KOPT-K1 (cell line): ENCODE results near the gene MED19.
A peak's percentile ranks its signal among the peaks of the same experiment; 100 is the strongest.

ENCODE experiments used
- H3K27ac ChIP-seq: fragments of 200-600 bp; sonication (generic); 2 replicates; pipeline ENCODE4 v1.5.1; 2016; ENCODE audit warnings: antibody characterized with exemption, mild to moderate bottlenecking, low read depth, low read length; ENCODE audit not compliant: poor library complexity, severe bottlenecking
- H3K36me3 ChIP-seq: fragments of 200-600 bp; sonication (generic); 2 replicates; pipeline ENCODE4 v1.5.1; 2017; ENCODE audit warnings: antibody characterized with exemption, mild to moderate bottlenecking, low read length, moderate library complexity; ENCODE audit not compliant: insufficient read depth
- H3K9me3 ChIP-seq: fragments of 200-600 bp; sonication (generic); 2 replicates; pipeline ENCODE4 v1.5.1; 2017; ENCODE audit warnings: antibody characterized with exemption, low read length, mild to moderate bottlenecking; ENCODE audit not compliant: insufficient read depth, poor library complexity, severe bottlenecking

MED19 gene

DNA sequence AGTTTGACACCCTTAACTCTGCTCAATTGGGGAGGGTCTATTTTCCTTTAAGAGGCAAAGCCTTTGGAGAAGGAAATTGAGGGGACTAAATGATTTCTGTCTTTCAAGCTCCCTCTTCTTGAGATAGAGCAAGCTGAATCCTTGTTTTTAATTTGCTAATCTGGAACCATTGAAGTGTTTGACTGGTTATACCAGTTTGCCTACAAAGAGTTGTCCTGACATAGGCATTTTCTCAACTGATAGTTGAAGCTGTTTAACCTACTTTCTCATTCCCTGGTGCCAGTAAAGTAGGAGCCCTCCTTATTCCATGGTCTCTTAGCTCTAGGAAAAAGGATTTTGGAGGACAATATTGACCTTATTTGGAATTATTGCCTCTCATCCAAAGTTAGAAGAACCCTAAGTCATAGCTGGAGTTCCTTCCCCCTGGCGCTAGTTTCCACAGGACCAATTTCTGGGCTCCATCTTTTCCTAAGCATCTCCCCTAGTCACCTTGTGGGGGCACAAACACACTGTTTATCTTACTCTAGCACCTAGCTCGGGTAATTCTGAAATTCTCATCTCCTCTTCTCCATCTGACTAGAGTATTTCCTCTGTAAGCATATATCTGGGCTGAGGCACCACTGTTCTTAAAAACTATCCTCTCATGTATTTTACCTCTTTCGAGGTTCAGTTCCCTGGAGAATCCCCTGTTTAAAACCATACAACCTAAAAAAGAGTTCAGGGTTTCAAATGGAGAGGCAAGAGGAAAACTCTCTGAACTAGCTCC is 36.7 kb downstream of the MED19 start:
- Histone ChIP-seq H3K36me3 (peaks cover 94% of the 10 kb centered on the region), H3K9me3 (no peaks in the 10 kb centered on the region), H3K27ac (no peak overlapping the region)

DNA sequence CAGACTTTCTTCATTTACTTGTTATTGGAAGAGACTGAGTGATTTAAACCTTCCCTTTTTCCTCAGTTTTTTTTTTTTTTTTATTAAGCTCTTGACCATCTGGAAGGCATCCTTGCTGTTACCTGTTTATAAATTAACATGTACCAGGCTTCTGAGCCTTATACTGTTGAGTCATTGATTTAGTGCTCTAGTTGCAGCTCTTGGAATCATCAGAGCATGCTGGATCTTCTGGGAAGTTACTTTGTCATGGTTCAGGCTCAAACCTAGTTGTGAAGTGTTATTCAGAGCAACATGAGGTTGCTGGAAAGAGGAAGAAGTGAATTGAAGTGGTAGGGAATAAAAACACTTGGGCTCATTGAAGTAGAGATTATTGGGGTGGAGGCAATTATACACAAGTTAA is 37.8 kb downstream of the MED19 start:
- Histone ChIP-seq H3K36me3 (peaks cover 86% of the 10 kb centered on the region), H3K9me3 (no peaks in the 10 kb centered on the region), H3K27ac (no peak overlapping the region)

DNA sequence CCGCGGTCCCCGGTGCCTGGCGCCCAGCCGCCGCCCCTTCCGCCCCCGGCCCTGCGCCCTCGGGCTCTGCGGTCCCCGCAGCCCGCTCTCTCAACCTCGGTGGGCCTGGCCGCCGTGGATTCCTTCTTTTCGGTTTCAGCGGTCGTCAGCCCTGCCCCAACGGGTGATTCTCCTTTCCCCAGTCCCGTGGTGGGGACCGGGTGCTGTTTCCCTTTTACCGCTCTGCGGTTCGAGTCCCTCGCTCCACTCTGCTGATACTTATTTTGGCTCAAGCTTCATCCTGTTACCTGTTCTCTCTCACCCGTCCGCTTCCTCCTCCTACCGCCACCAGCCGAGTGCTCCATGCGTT is 43.6 kb downstream of the MED19 start:
- Histone ChIP-seq H3K27ac (peak overlapping the region; percentile 97), H3K36me3 (peaks cover 31% of the 10 kb centered on the region), H3K9me3 (no peaks in the 10 kb centered on the region)

DNA sequence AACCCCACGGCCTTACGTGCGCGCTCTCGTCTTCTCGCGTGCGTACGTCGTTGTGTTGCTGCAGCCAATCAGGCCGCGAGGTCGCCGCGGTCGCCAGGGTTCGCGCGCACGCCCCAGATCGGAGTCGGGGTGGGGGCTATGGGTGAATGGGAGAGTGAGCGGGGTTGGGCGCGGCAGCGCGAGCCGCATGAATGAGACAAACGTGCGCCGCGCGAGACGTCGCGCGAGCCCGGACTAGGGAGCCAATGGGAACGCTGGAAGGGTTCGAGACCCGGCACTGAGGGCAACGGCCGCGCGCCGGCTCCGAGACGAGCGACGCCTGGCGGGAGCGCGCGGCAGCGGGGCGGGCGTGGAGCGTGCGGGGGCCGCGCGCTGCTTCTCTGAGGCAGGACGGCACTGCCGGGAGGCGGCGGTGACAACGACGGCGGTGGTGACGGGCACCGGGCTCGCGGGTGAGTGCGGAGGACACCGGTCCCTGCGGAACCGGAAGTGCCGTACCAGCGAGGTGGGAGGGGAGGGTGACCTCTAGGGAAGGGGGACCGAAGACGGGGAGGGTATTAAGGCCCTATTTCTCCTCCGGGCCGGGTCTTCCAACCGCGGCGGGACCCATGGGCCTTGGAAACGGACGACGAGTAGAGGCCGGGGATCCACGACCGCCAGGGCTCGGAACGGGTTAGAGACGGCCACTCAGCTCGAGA is 44.1 kb downstream of the MED19 start, which contains the start of gene ZDHHC5:
Gene ZDHHC5, plus strand, starts transcription at position 379 of the 698 bp plus-strand sequence. CDS start 4,977 bp downstream, outside the sequence.
- Histone ChIP-seq H3K36me3 (peaks cover 28% of the 10 kb centered on the region), H3K27ac (peak within 1 kb of the TSS; percentile 97), H3K9me3 (no peaks in the 10 kb centered on the region)

DNA sequence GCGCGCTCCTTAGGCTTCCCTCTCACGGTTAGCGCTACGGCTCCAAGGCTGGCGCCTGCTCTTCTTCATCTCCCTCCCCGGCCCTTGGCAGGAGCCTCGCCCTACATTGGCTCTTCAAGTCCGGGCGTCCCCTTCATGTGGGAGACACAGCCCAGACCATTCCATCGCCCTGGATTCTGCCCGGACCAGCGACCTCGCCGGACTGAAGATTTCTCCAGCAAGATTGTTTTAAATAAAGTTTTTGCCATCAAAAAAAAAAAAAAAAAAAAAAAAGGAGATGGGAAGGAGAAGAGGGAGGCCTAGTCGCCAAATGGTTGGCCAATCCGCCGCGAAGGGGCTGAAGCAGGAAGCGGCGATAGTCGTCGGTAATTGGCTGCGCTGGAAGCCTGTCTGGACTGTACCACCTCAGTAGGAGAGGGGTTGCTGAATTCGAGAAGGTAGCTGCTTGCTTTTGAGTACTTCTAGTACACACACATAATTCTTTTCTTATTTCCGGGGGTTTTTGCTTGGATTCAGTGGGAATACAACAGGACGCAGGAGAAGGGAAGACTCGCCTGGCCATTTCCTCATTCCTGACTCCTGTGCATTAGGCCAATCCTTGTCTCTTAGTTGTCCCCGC is 44.8 kb downstream of the MED19 start:
- Histone ChIP-seq H3K27ac (peak overlapping the region; percentile 97), H3K9me3 (no peaks in the 10 kb centered on the region), H3K36me3 (peaks cover 28% of the 10 kb centered on the region)

DNA sequence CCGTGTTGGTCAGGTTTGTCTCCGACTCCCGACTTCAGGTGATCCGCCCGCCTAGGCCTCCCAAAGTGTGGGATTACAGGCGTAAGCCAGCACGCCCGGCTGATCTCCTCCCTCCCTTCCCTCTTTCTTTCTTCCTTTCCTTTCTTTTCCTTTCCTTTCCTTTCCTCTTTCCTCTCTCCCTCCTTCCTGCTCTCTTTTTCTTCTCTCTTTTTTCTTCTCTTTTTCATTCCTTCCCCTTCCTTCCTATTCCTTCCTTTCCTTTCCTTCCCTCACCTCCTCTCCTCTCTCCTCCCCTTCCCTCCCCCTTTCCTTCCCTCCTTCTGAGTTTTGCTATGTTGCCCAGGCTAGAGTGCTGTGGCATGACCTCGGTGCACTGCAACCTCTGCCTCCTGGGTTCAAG is 48.0 kb downstream of the MED19 start:
- Histone ChIP-seq H3K36me3 (peaks cover 40% of the 10 kb centered on the region), H3K9me3 (no peaks in the 10 kb centered on the region), H3K27ac (no peak overlapping the region)

DNA sequence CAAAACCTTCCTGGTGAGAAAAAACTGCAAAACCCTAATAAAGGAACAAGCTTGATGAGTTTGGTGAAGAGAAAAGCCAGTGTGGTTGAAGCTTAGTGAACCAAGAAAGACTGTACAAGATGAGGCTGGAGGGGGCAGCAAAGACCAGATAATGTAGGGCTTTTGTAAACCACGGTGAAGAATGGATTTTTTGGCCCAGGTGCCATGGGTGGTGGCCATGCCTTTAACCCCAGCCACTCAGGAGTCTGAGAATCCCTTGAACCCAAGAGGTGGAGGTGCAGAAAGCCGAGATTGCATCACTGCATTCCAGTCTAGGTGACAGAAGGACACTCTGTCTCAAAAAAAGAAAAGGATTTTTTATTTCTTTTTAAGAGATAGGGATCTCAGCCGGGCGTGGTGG is 49.1 kb downstream of the MED19 start:
- Histone ChIP-seq H3K9me3 (no peaks in the 10 kb centered on the region), H3K27ac (no peak overlapping the region), H3K36me3 (peaks cover 40% of the 10 kb centered on the region)

DNA sequence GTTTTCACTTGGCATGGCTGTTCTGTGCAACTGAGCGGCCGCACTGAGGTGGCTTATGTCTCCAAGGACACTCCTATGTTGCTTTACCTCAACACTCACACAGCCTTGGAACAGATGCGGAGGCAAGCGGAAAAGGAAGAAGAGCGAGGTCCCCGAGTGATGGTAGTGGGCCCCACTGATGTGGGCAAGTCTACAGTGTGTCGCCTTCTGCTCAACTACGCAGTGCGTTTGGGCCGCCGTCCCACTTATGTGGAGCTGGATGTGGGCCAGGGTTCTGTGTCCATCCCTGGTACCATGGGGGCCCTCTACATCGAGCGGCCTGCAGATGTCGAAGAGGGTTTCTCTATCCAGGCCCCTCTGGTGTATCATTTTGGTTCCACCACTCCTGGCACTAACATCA is 52.3 kb downstream of the MED19 start:
- no peak overlapping the region for H3K27ac ChIP-seq
- H3K36me3 ChIP-seq, result peaks cover 40% of the 10 kb centered on the region
- H3K9me3 ChIP-seq, result no peaks in the 10 kb centered on the region

DNA sequence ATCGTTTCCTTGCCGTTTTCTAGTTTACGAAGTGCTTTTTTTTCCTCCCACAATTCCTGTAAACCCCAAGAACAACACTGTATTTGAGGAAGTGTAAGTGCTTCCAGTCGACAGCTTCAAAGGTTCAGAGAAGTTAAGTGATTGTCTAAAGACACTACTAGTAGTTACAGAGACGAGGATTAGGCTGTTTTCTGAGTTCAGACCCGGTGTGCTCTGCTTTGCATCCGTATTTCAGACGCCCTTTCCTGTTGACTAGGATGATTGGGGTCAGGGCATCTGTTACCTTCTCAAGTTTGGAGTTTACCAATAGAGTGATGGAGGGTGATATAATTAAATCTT is 54.0 kb downstream of the MED19 start:
- Histone ChIP-seq H3K9me3 (no peaks in the 10 kb centered on the region), H3K27ac (peak overlapping the region; percentile 59), H3K36me3 (peaks cover 39% of the 10 kb centered on the region)

DNA sequence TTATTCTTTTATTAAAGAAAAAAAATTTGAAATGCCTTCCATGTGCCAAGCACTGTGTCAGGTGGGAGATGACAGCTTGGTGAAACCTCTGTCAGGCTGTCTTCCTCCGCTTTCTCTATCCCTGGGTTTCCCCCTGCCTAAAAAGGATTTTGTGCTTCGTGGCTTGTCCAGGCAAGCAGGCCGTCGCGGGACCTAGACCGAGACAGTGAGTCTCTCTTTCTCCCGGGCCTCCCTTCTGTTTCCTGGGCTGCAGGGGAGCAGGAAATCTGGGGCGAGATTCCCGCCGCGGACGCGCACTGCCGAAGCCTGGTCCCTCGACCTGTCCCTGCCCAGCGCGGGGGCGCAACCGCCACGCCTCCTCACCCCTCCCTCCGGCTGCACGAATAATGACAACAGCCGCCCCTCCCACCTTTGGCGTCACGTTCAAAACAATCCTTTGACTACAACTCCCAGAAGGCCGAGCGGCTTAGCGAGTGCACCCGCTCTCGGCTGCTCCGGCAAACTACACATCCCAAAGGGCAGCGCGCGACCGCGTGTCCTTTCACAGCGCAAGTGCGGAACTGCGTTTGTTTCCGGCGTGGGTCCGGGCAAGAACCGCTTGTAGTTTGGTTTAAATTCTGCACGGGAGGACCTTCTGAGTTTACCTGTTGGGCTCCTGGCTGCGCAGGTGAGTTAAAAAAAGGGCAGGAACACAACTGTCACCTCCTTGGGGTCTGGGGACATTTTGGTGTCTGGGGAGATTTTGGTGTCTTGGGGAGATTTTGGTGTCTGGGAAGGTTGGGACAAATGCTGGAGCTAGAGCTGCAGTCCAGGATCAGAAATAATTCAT is 54.6 kb downstream of the MED19 start, which contains the start of gene CLP1:
Gene CLP1, plus strand, starts transcription at position 569 of the 829 bp plus-strand sequence. CDS start 1,715 bp downstream, outside the sequence.
- H3K9me3 ChIP-seq, result no peaks in the 10 kb centered on the region
- H3K27ac ChIP-seq, result peak within 1 kb of the TSS; percentile 59
- H3K36me3 ChIP-seq, result peaks cover 33% of the 10 kb centered on the region

DNA sequence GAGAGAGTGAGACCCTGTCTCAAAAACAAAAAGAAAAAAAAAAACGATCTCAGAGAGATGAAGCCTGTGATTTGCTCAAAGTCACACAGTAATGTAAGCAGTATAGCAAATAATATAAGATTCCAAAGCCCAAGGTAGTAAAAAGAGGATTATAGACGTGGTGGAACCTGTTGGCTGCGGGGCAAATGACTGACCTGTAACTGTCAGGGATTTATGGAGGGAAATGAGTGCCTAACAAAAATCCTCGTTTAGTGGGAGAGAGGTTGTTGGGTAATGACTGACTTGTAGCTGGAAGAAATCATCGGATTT is 55.2 kb downstream of the MED19 start:
- Histone ChIP-seq H3K36me3 (peaks cover 28% of the 10 kb centered on the region), H3K9me3 (no peaks in the 10 kb centered on the region), H3K27ac (peak overlapping the region; percentile 59)
